ENCODE results near the gene ATAD3C. TPM values are rescaled to one million over a fixed set of nuclear protein-coding genes. Genes with fewer than 3 reads are reported as not detected.
"Not testable (repeated sequence)": the region's sequence is repeated elsewhere in the genome, so short reads cannot be mapped to it uniquely, and the experiment has no call there.

Gene ATAD3C
- total and polyA plus RNA-seq, 2 experiments from 2014 or later: 0.51 TPM; not detected in 1

- H3K4me1 ChIP-seq (ENCODE audit: insufficient read depth): no peaks in the 10 kb centered on the region
- peaks cover 9% of the 10 kb centered on the region; the same call in 1 of the 2 replicates for H3K36me3 ChIP-seq (ENCODE audit: low read depth)
- no peak overlapping the region for H3K9ac ChIP-seq
- H4K20me1 ChIP-seq (ENCODE audit: insufficient read depth): no peaks in the 10 kb centered on the region
- 95 to 99% methylated on average over 16 of the region's 16 CpGs for WGBS, 2 experiments (ENCODE audit: low coverage in 1 of 2, low lambda C conversion rate in 2 of 2, missing lambda C conversion rate in 2 of 2)
- no peak overlapping the region for H3K4me2 ChIP-seq (ENCODE audit: unreplicated experiment)
- no peaks in the 10 kb centered on the region for H3K9me3 ChIP-seq (ENCODE audit: low read depth)
- DNase-seq: no peak
- H3K27me3 ChIP-seq (replicated peaks; ENCODE audit: insufficient read depth): no peaks in the 10 kb centered on the region
- no peak overlapping the region for H2AFZ ChIP-seq
- peaks cover 41% of the 10 kb centered on the region for H3K79me2 ChIP-seq (ENCODE audit: insufficient read depth)
- H3K27ac ChIP-seq: no peak overlapping the region
- no peaks in the 10 kb centered on the region for H3K9me2 ChIP-seq (ENCODE audit: insufficient read depth)
- no peak overlapping the region for H3K4me3 ChIP-seq
- in situ Hi-C loops (cut with MboI): no loop called here
- TF ChIP-seq EZH2phosphoT487 (IDR thresholded peaks at IDR 0.05; ENCODE audit: insufficient read depth, low read depth) (no peak), EZH2 (IDR thresholded peaks at IDR 0.05; ENCODE audit: insufficient read depth, poor library complexity, severe bottlenecking) (no peak)
- H3F3A ChIP-seq (ENCODE audit: insufficient read depth): no peaks in the 10 kb centered on the region
Observed at GRCh38 chr1:1483714-1484113, 34.2 kb downstream of the ATAD3C start.

DNA sequence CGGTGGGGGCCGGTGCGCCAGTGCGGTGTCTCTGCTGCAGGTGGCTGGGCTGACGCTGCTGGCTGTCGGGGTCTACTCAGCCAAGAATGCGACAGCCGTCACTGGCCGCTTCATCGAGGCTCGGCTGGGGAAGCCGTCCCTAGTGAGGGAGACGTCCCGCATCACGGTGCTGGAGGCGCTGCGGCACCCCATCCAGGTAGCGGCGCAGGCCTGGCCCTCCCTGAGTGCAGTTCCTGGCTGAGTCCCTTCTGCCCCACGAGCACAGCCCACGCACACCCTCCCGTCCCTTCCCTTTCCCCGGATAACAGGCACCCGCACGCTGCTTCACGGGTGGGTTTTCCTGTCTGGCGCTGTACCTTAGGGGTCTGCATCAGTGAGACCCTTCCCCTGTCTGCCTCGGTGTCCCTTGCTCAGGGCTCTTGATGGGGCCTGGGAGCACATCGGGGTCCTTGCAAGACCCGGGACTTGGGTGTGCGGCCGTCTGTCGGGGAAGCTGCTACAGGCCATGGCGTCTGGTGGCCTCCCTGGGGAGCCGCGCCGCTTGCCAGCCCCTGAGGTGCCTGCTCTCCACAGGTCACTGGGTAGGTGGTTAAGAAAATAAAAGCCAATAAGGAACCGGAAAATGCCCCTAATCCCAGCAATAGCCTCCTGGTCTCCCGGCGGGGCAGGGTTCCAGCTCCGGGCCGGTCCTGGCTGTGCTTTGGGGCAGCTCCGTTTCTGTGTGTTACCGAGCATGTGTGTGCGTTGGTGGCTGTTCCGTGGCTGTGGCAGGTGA is 35.7 kb downstream of the ATAD3C start:
- H3K9me3 ChIP-seq (ENCODE audit: low read depth); H3K9me2 ChIP-seq (ENCODE audit: insufficient read depth); H4K20me1 ChIP-seq (ENCODE audit: insufficient read depth); DNase-seq; H3K9ac ChIP-seq; H3K4me1 ChIP-seq (ENCODE audit: insufficient read depth); H3K27ac ChIP-seq; in situ Hi-C loops (cut with MboI); H3K4me3 ChIP-seq; H3K4me2 ChIP-seq (ENCODE audit: unreplicated experiment); H2AFZ ChIP-seq; H3K27me3 ChIP-seq (replicated peaks; ENCODE audit: insufficient read depth); H3F3A ChIP-seq (ENCODE audit: insufficient read depth); H3K36me3 ChIP-seq (ENCODE audit: low read depth): not testable (repeated sequence)
- 95% methylated on average over 34 to 35 of the region's 46 CpGs for WGBS, 2 experiments (ENCODE audit: low coverage in 1 of 2, low lambda C conversion rate in 2 of 2, missing lambda C conversion rate in 2 of 2)
- peaks cover 34% of the 10 kb centered on the region for H3K79me2 ChIP-seq (ENCODE audit: insufficient read depth)

DNA sequence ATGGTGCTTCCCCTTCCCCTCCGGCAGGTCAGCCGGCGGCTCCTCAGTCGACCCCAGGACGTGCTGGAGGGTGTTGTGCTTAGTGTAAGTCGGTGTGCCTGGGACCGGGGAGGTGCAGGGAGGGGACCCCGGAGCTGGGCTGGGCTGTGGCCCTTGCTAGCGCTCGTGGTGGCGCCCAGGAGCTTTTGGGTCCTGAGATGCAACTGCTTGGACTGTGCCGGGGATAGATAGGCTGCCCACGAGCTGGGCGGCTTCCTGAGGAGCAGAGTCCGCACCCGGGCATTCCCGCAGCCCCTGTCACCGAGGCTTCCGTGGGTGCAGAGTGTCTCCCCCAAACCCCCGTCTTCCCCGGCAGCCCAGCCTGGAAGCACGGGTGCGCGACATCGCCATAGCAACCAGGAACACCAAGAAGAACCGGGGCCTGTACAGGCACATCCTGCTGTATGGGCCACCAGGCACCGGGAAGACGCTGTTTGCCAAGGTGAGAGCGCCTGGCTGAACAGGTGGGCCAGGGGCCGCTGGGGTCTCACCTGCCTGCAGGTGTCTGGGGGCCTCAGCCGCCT is 36.3 kb downstream of the ATAD3C start:
- H3K4me1 ChIP-seq (ENCODE audit: insufficient read depth); H3K4me2 ChIP-seq (ENCODE audit: unreplicated experiment); H3K27me3 ChIP-seq (replicated peaks; ENCODE audit: insufficient read depth); H2AFZ ChIP-seq; H3F3A ChIP-seq (ENCODE audit: insufficient read depth); H4K20me1 ChIP-seq (ENCODE audit: insufficient read depth); H3K9me3 ChIP-seq (ENCODE audit: low read depth); H3K4me3 ChIP-seq; H3K9ac ChIP-seq; DNase-seq; H3K27ac ChIP-seq; H3K9me2 ChIP-seq (ENCODE audit: insufficient read depth); in situ Hi-C loops (cut with MboI): not testable (repeated sequence)
- Histone ChIP-seq H3K79me2 (ENCODE audit: insufficient read depth) (peaks cover 30% of the 10 kb centered on the region), H3K36me3 (ENCODE audit: low read depth) (peaks cover 11% of the 10 kb centered on the region; the same call in 1 of the 2 replicates)
- whole genome bisulfite sequencing, 2 experiments (ENCODE audit: low coverage in 1 of 2, low lambda C conversion rate in 2 of 2, missing lambda C conversion rate in 2 of 2): 97 to 98% methylated on average over 29 to 31 of the region's 31 CpGs

DNA sequence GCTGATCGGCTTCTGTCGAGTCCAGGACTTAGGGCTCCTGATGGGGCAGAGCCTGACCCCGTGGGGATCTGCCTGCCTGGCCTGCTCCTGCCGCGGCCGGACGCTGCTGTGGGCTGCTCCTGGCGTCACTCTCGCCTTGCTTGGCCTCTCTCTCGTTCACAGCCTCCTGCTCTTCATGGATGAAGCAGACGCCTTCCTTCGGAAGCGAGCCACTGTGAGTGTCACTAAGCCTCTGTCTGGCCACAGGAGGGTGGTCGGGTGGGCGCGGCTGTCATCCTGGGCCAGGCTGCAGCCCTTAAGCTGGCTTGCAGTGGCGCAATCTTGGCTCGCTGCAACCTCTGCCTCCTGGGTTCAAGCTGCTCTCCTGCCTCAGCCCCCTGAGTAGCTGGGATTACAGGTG is 38.2 kb downstream of the ATAD3C start:
- no peaks in the 10 kb centered on the region for H3K9me2 ChIP-seq (ENCODE audit: insufficient read depth)
- no peaks in the 10 kb centered on the region for H3K27me3 ChIP-seq (replicated peaks; ENCODE audit: insufficient read depth)
- no peak overlapping the region for H3K4me3 ChIP-seq
- H3K79me2 ChIP-seq (ENCODE audit: insufficient read depth): peaks cover 35% of the 10 kb centered on the region
- no peak for DNase-seq
- no peak for TF ChIP-seq EZH2phosphoT487 (IDR thresholded peaks at IDR 0.05; ENCODE audit: insufficient read depth, low read depth)
- TF ChIP-seq EZH2 (IDR thresholded peaks at IDR 0.05; ENCODE audit: insufficient read depth, poor library complexity, severe bottlenecking): no peak
- no peak overlapping the region for H2AFZ ChIP-seq
- H3K9ac ChIP-seq: no peak overlapping the region
- no peak overlapping the region for H3K4me2 ChIP-seq (ENCODE audit: unreplicated experiment)
- H3K9me3 ChIP-seq (ENCODE audit: low read depth): no peaks in the 10 kb centered on the region
- in situ Hi-C loops (cut with MboI): no loop called here
- H3K27ac ChIP-seq: no peak overlapping the region
- no peaks in the 10 kb centered on the region for H3K4me1 ChIP-seq (ENCODE audit: insufficient read depth)
- 85 to 94% methylated on average over 12 to 14 of the region's 18 CpGs for WGBS, 2 experiments (ENCODE audit: low coverage in 1 of 2, low lambda C conversion rate in 2 of 2, missing lambda C conversion rate in 2 of 2)
- peaks cover 30% of the 10 kb centered on the region for H3K36me3 ChIP-seq (ENCODE audit: low read depth)
- no peaks in the 10 kb centered on the region for H4K20me1 ChIP-seq (ENCODE audit: insufficient read depth)
- no peaks in the 10 kb centered on the region for H3F3A ChIP-seq (ENCODE audit: insufficient read depth)

Measured in GM23248 (cell line).